ENCODE results near the gene MAGI3. TPM values are rescaled to one million over a fixed set of nuclear protein-coding genes. Genes with fewer than 3 reads are reported as not detected.
"Not testable (repeated sequence)": the region's sequence is repeated elsewhere in the genome, so short reads cannot be mapped to it uniquely, and the experiment has no call there.

Gene MAGI3
- total RNA-seq, 1 donor from 2014 or later, result 70.5 TPM

DNA sequence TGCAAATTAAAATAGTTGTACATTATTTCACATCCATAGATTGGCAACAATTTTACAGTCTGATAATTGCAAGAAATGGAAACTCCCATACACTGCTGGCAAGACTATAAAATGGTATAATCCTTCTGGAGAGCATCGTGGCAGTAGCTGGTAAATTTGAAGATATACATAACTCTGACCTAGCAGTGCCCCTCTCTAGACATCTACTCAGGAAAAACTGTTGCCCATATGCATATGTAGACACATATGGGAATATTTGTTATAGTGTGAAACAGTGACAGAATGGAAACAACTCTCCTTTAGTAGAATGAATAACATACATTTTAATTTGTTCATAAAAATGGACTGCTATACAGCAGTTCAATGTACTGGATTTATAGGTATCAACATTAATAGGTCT is 191.8 kb downstream of the MAGI3 start:
- Histone ChIP-seq H3K27ac (no peak overlapping the region), H3K9me3 (no peaks in the 10 kb centered on the region), H3K27me3 (no peaks in the 10 kb centered on the region), H3K4me3 (no peak overlapping the region), H3K36me3 (peaks cover 6% of the 10 kb centered on the region), H3K4me1 (no peaks in the 10 kb centered on the region)
- intact Hi-C loops (cut with DNase I), result no loop called here
- no peak for ATAC-seq
- DNase-seq, result no peak
- TF ChIP-seq, protein P1, sequence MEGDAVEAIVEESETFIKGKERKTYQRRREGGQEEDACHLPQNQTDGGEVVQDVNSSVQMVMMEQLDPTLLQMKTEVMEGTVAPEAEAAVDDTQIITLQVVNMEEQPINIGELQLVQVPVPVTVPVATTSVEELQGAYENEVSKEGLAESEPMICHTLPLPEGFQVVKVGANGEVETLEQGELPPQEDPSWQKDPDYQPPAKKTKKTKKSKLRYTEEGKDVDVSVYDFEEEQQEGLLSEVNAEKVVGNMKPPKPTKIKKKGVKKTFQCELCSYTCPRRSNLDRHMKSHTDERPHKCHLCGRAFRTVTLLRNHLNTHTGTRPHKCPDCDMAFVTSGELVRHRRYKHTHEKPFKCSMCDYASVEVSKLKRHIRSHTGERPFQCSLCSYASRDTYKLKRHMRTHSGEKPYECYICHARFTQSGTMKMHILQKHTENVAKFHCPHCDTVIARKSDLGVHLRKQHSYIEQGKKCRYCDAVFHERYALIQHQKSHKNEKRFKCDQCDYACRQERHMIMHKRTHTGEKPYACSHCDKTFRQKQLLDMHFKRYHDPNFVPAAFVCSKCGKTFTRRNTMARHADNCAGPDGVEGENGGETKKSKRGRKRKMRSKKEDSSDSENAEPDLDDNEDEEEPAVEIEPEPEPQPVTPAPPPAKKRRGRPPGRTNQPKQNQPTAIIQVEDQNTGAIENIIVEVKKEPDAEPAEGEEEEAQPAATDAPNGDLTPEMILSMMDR (IDR thresholded peaks at IDR 0.05), result no peak

DNA sequence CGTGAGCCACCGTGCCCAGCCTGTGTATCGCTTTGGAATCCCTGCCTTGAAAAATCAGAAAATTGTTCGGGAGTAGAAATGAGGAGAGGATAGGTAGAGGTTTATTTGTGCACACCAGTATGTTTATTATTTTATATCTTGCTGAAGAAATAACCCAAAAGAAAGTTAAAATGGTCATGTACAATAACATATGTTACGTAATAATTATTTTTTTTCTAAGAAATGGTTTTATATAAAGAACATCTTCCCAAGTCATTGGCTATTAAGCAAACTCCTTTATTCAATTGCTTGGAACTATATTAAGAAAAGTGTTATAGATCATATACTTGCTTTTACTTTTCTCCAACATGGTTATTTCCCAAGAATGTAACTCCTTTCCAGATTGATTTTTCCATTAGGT is 197.2 kb downstream of the MAGI3 start:
- no peak for ATAC-seq
- intact Hi-C loops (cut with DNase I), result no loop called here
- no peaks in the 10 kb centered on the region for H3K9me3 ChIP-seq

DNA sequence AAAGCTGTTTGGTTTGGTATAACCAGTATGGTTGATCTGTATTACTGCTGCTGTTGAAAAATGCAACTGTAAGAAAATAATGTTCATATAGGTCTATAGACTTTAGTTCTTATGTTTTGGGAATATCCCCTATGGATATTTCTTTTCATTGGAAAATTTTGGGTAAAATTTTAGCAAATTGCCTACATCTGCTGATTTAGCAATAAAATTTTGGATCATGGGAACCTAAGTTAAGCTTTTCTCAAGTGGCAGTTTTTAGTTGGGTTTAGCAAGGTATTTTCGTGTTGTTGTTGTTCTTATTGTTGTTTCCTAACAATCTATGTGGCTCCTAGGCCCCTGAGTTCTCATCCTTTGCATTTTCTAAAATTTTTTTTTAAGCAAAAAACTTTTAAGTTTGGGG is 201.9 kb downstream of the MAGI3 start:
- ATAC-seq (no peak), DNase-seq (no peak)
- Histone ChIP-seq H3K27me3 (no peaks in the 10 kb centered on the region), H3K9me3 (no peaks in the 10 kb centered on the region), H3K4me1 (no peaks in the 10 kb centered on the region), H3K27ac (no peak overlapping the region), H3K36me3 (peaks cover 24% of the 10 kb centered on the region), H3K4me3 (no peak overlapping the region)
- TF ChIP-seq, protein P1 (IDR thresholded peaks at IDR 0.05), result no peak
- intact Hi-C loops (cut with DNase I), result no loop called here

More for the DNA sequence above, 197.2 kb downstream of the MAGI3 start:
- DNase-seq, result no peak
- no peaks in the 10 kb centered on the region for H3K27me3 ChIP-seq
- H3K4me3 ChIP-seq, result no peak overlapping the region
- H3K4me1 ChIP-seq, result no peaks in the 10 kb centered on the region
- no peak overlapping the region for H3K27ac ChIP-seq
- H3K36me3 ChIP-seq, result peaks cover 18% of the 10 kb centered on the region
- TF ChIP-seq, protein P1 (IDR thresholded peaks at IDR 0.05), result no peak

DNA sequence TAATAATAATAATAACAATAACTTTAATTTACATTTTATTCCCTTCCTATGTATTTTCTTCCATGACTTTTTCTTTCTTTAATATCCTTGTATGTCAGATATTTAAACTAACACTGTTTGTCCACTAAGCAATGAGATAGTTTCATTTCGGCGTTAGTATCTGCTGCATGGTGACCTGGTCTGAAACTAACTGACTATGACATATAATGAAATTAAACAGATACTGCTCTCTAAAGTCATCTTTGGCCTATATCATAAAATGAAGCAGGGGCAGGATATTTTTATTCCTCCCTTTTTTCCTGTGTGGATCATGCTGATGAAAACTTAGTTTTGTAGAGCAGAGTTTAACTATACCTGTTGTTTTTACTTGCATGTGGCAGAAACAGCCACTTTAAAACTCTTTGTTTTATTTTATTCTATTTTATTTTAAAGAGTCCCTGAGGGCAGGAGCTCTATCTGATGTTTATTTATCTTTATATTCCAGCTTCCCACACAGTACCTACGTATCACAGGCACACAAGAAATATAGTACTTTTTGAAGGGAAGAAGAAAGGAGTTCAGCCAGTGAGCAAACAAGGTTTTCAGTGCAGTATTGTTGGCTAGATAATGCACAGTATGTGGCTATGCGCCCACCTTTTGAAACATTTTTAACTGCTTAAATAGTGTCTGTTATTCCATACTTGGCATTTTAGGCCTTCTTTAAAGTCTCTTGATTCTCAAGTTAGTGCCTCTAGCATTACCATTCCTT is 203.4 kb downstream of the MAGI3 start:
- Histone ChIP-seq H3K27ac (no peak overlapping the region), H3K27me3 (no peaks in the 10 kb centered on the region), H3K36me3 (peaks cover 28% of the 10 kb centered on the region), H3K4me3 (no peak overlapping the region), H3K9me3 (no peaks in the 10 kb centered on the region), H3K4me1 (no peaks in the 10 kb centered on the region)
- ATAC-seq (no peak), DNase-seq (no peak)
- TF ChIP-seq, protein P1 (IDR thresholded peaks at IDR 0.05), result no peak
- intact Hi-C loops (cut with DNase I), result no loop called here

DNA sequence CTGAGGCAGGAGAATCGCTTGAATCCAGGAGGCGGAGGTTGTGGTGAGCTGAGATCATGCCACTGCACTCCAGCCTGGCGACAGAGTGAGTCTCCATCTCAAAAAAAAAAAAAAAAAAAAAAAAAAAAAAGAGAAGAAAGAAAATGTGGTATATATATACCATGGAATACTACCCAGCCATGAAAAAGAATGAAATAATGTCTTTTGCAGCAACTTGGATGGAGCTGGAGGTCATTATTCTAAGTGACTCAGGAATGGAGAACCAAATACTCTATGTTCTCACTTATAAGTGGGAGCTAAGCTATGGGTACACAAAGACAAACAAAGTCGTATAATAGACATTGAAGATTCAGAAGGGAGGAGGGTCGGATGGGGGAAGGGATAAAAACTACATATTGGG is 214.2 kb downstream of the MAGI3 start:
- H3K4me3 ChIP-seq; H3K27ac ChIP-seq; H3K27me3 ChIP-seq; H3K36me3 ChIP-seq; intact Hi-C loops (cut with DNase I); H3K9me3 ChIP-seq; H3K4me1 ChIP-seq; DNase-seq; ATAC-seq: not testable (repeated sequence)

DNA sequence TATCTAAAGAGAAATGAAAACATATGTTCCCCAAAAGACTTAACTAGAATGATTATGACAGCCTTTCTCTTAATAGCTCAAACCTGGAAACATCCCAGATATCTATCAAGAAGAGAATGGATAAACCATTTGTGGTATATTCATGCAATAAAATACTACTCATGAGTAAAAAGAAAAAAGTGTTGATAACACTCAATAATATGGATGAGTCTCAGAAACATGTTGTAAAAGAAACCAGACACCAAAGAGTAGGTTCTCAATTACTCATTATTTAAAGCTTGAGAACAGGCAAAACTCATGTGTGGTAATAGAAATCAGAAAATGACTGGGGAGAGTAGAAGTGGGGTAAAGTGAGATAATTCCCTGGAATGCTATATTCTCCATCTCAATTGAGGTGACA is 214.8 kb downstream of the MAGI3 start:
- Histone ChIP-seq H3K9me3 (no peaks in the 10 kb centered on the region), H3K27ac (no peak overlapping the region), H3K27me3 (no peaks in the 10 kb centered on the region), H3K36me3 (no peaks in the 10 kb centered on the region), H3K4me3 (no peak overlapping the region), H3K4me1 (no peaks in the 10 kb centered on the region)
- intact Hi-C loops (cut with DNase I), result no loop called here
- TF ChIP-seq, protein P1 (IDR thresholded peaks at IDR 0.05), result no peak
- ATAC-seq (no peak), DNase-seq (no peak)
